Omental fat pad (tissue), 4 donors: ENCODE measurements around the gene EXOC3. TPM values are rescaled to one million over a fixed set of nuclear protein-coding genes. Genes with fewer than 3 reads are reported as not detected.

ENCODE experiments used
- ATAC-seq: fragments of 150-250 bp; one replicate; pipeline ENCODE4 v1.9.1; 2016; ENCODE audit warnings: mild to moderate bottlenecking, moderate library complexity; ENCODE audit not compliant: low FRiP score
- DNase-seq: peaks from one replicate; pipeline ENCODE4 v3.0.0-alpha.2; 2019; ENCODE audit warnings: low spot score
- CTCF ChIP-seq, 3 donors: fragments of 450-650 bp; IDR thresholded peaks; one replicate each; pipeline ENCODE4 v1.5.1; 2016 to 2017; ENCODE audit warnings: antibody characterized with exemption in 3 of 3, mild to moderate bottlenecking in 3 of 3, moderate library complexity in 2 of 3
- total RNA-seq, 4 donors: library from RNA; depleted of rRNA; stranded (reverse); fragments of >200 nt; gene quantifications; one replicate each; pipeline ENCODE4 v1.1.0, GENCODE V29; 2016

The EXOC3 gene
- total RNA-seq, 4 donors from 2014 or later = 46.0 to 56.1 (median 49.5) TPM

GRCh38 chr5:448061-448765 is 5.2 kb downstream of the EXOC3 start:
- ATAC-seq (peak; percentile 12), DNase-seq (no peak)
- no peak for TF ChIP-seq CTCF (IDR thresholded peaks at IDR 0.05)

GRCh38 chr5:448766-449090 is 5.8 kb downstream of the EXOC3 start:
- no peak for TF ChIP-seq CTCF (IDR thresholded peaks at IDR 0.05)
- ATAC-seq = no peak

GRCh38 chr5:449151-449550 is 6.2 kb downstream of the EXOC3 start:
- TF ChIP-seq CTCF (IDR thresholded peaks at IDR 0.05) = no peak
- DNase-seq = no peak
- no peak for ATAC-seq

More at GRCh38 chr5:448766-449090, 5.8 kb downstream of the EXOC3 start:
- no peak for DNase-seq

- DNase-seq (no peak), ATAC-seq (no peak)
- no peak for TF ChIP-seq CTCF (IDR thresholded peaks at IDR 0.05)
Observed at GRCh38 chr5:451587-452458, 8.8 kb downstream of the EXOC3 start.

DNA sequence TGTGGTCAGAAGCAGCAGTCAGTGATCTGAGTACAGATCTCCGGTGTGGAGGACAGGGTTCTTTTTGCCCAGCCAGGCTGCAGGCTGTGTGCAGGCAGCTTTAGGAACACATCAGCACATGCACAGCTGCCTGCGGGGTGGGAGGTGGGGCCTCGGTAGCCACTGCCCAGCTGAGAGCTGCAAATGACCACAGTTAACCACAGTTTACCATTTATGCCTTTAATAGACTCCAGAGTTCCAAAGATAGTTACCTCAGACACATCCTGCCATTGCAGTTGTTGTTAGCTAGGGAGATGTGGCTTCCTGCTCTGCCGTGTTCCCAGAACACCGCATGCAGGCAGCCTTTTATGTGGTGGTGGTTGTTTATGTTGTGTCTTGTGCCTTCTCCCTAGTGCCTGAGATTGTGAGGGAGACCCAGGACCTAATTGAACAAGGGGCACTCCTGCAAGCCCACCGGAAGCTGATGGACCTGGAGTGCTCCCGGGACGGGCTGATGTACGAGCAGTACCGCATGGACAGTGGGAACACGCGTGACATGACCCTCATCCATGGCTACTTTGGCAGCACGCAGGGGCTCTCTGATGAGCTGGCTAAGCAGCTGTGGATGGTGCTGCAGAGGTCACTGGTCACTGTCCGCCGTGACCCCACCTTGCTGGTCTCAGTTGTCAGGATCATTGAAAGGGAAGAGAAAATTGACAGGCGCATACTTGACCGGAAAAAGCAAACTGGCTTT is 10.2 kb downstream of the EXOC3 start:
- TF ChIP-seq CTCF (IDR thresholded peaks at IDR 0.05) = no peak
- ATAC-seq (no peak), DNase-seq (no peak)

DNA sequence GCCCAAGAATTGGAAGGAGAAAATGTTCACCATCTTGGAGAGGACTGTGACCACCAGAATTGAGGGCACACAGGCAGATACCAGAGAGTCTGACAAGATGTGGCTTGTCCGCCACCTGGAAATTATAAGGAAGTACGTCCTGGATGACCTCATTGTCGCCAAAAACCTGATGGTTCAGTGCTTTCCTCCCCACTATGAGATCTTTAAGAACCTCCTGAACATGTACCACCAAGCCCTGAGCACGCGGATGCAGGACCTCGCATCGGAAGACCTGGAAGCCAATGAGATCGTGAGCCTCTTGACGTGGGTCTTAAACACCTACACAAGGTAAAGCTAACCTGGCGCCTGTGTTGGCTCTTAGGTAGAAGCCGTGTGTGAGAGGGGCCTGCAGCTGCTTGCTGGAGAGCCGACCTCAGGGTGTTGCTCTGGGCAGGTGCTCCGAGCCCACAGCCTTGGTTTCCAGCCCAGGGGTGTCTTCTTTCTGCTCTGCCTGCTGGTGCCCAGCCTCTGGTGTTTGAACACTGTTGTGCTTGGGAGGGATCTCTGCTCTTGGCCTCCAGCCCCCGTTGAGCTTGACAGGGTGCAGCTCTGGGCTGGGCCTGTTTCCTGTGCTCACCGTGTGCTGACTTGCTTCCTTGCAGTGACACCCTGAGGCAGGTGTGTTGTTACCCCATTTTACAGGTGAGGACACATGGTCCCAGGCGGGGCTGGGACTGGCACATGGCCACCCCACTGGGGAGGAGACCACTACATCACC is 10.9 kb downstream of the EXOC3 start:
- ATAC-seq = no peak

More for the DNA sequence above, 10.9 kb downstream of the EXOC3 start:
- no peak for TF ChIP-seq CTCF (IDR thresholded peaks at IDR 0.05)
- no peak for DNase-seq
